ENCODE measurements around the gene DSE. TPM values are rescaled to one million over a fixed set of nuclear protein-coding genes. Genes with fewer than 3 reads are reported as not detected.
"Not testable (repeated sequence)": the region's sequence is repeated elsewhere in the genome, so short reads cannot be mapped to it uniquely, and the experiment has no call there.

DSE gene
- polyA plus RNA-seq, 1 experiment: 109 TPM

GRCh38 chr6:116327803-116328527 is 42.8 kb upstream of the DSE start:
- CTCF ChIA-PET: interaction anchor here (1.8 kb wide), 1 partner anchor 40 kb away, joined by 6 read pairs; no protein-coding TSS in a partner anchor
- no peak for DNase-seq (ENCODE audit: low read depth)
- no peak for TF ChIP-seq CTCF (IDR thresholded peaks at IDR 0.05; ENCODE audit: insufficient read depth, low read depth, low read length)
- no peak overlapping the region for H3K4me3 ChIP-seq (ENCODE audit: low read depth, low read length)
- H3K36me3 ChIP-seq (ENCODE audit: control insufficient read depth, insufficient read depth, low read length): no peaks in the 10 kb centered on the region
- no peaks in the 10 kb centered on the region for H3K27me3 ChIP-seq (ENCODE audit: control insufficient read depth, insufficient read depth, low read length)
- POLR2A ChIA-PET: no interaction called here

GRCh38 chr6:116328528-116328903 is 42.2 kb upstream of the DSE start:
- TF ChIP-seq CTCF (IDR thresholded peaks at IDR 0.05; ENCODE audit: insufficient read depth, low read depth, low read length): no peak
- peak; percentile 32 for DNase-seq (ENCODE audit: low read depth)
- ChIA-PET CTCF (interaction anchor here (1.1 to 1.8 kb wide), 2 partner anchors 41 to 111 kb away, joined by 3 to 6 read pairs; no protein-coding TSS in a partner anchor), POLR2A (no interaction called here)
- H3K36me3 ChIP-seq (ENCODE audit: control insufficient read depth, insufficient read depth, low read length): no peaks in the 10 kb centered on the region
- no peaks in the 10 kb centered on the region for H3K27me3 ChIP-seq (ENCODE audit: control insufficient read depth, insufficient read depth, low read length)
- H3K4me3 ChIP-seq (ENCODE audit: low read depth, low read length): no peak overlapping the region

- no peak for TF ChIP-seq CTCF (IDR thresholded peaks at IDR 0.05; ENCODE audit: insufficient read depth, low read depth, low read length)
- H3K27me3 ChIP-seq (ENCODE audit: control insufficient read depth, insufficient read depth, low read length): no peaks in the 10 kb centered on the region
- H3K36me3 ChIP-seq (ENCODE audit: control insufficient read depth, insufficient read depth, low read length): no peaks in the 10 kb centered on the region
- ChIA-PET POLR2A (no interaction called here), CTCF (interaction anchor here (0.7 to 1.8 kb wide), 3 partner anchors 12 to 112 kb away, joined by 3 to 6 read pairs (median 3); no protein-coding TSS in a partner anchor)
- no peak overlapping the region for H3K4me3 ChIP-seq (ENCODE audit: low read depth, low read length)
- DNase-seq (ENCODE audit: low read depth): no peak
These were observed 41.6 kb upstream of the DSE start for GRCh38 chr6:116329156-116329555.

- H3K27me3 ChIP-seq (ENCODE audit: control insufficient read depth, insufficient read depth, low read length): no peaks in the 10 kb centered on the region
- CTCF ChIA-PET: no interaction called here
- TF ChIP-seq CTCF (IDR thresholded peaks at IDR 0.05; ENCODE audit: insufficient read depth, low read depth, low read length): no peak
- POLR2A ChIA-PET: no interaction called here
- DNase-seq (ENCODE audit: low read depth): no peak
- no peaks in the 10 kb centered on the region for H3K36me3 ChIP-seq (ENCODE audit: control insufficient read depth, insufficient read depth, low read length)
- no peak overlapping the region for H3K4me3 ChIP-seq (ENCODE audit: low read depth, low read length)
These were observed 40.2 kb upstream of the DSE start for GRCh38 chr6:116330511-116330910.

- CTCF ChIA-PET: no interaction called here
- DNase-seq (ENCODE audit: low read depth): no peak
- Histone ChIP-seq H3K36me3 (ENCODE audit: control insufficient read depth, insufficient read depth, low read length) (no peaks in the 10 kb centered on the region), H3K27me3 (ENCODE audit: control insufficient read depth, insufficient read depth, low read length) (no peaks in the 10 kb centered on the region), H3K4me3 (ENCODE audit: low read depth, low read length) (no peak overlapping the region)
- no peak for TF ChIP-seq CTCF (IDR thresholded peaks at IDR 0.05; ENCODE audit: insufficient read depth, low read depth, low read length)
- POLR2A ChIA-PET: no interaction called here
These were observed 38.7 kb upstream of the DSE start for GRCh38 chr6:116332096-116332495.

GRCh38 chr6:116334638-116335409 is 35.9 kb upstream of the DSE start:
- H3K27me3 ChIP-seq (ENCODE audit: control insufficient read depth, insufficient read depth, low read length); H3K36me3 ChIP-seq (ENCODE audit: control insufficient read depth, insufficient read depth, low read length); DNase-seq (ENCODE audit: low read depth); POLR2A ChIA-PET; H3K4me3 ChIP-seq (ENCODE audit: low read depth, low read length): not testable (repeated sequence)
- CTCF ChIA-PET: interaction anchor here (0.6 kb wide), 1 partner anchor 54 kb away, joined by 4 read pairs; no protein-coding TSS in a partner anchor
